Measurements from ENCODE around the gene ANKRD11. TPM values are rescaled to one million over a fixed set of nuclear protein-coding genes. Genes with fewer than 3 reads are reported as not detected.

ANKRD11 gene
- total RNA-seq, 1 experiment from 2014 or later = 116 TPM

DNA sequence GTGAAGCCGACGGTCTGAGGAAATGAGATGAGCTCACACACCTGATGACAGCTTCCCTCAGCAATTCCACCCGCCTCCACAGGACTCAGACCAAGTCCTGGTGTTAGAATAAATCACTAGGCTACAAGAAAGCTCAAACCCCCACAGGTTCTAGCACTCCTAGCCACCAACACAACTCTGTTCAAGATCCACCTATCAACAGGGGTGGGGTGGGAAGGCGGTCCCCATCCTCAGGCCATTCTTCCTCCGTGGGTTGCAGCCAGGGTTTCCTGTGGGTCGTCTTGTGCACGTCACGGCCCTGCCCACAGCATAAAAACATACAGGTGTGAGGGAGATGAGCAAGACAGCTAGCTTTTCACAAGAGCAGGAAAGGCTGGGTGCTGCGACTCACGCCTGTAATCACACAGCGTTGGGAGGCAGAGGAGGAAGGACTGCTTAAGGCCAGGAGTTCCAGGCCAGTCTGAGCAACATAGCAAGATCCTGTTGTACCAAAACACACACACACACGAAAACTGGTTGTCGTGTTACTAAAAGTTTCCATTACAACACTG is 81.1 kb downstream of the ANKRD11 start:
- Histone ChIP-seq H3K4me1 (peaks cover 43% of the 10 kb centered on the region), H3K27ac (no peak overlapping the region), H3K27me3 (no peaks in the 10 kb centered on the region), H3K4me3 (no peak overlapping the region), H3K36me3 (no peaks in the 10 kb centered on the region; the same call in 1 of the 2 replicates), H3K9me3 (replicated peaks) (no peaks in the 10 kb centered on the region)
- no peak for DNase-seq

GRCh38 chr16:89408315-89408714 is 82.0 kb downstream of the ANKRD11 start:
- Histone ChIP-seq H3K27me3 (no peaks in the 10 kb centered on the region), H3K27ac (no peak overlapping the region), H3K4me1 (peaks cover 37% of the 10 kb centered on the region), H3K36me3 (no peaks in the 10 kb centered on the region; the same call in 1 of the 2 replicates), H3K4me3 (no peak overlapping the region), H3K9me3 (replicated peaks) (no peaks in the 10 kb centered on the region)
- DNase-seq = no peak

GRCh38 chr16:89407925-89408300 is 82.4 kb downstream of the ANKRD11 start:
- H3K4me3 ChIP-seq = no peak overlapping the region
- H3K36me3 ChIP-seq = no peaks in the 10 kb centered on the region; the same call in 1 of the 2 replicates
- peak in 1 of 2 experiments; percentile 47 for DNase-seq
- no peaks in the 10 kb centered on the region for H3K9me3 ChIP-seq (replicated peaks)
- no peak overlapping the region for H3K27ac ChIP-seq
- H3K4me1 ChIP-seq = peaks cover 33% of the 10 kb centered on the region
- H3K27me3 ChIP-seq = no peaks in the 10 kb centered on the region

- Histone ChIP-seq H3K36me3 (no peaks in the 10 kb centered on the region; the same call in 1 of the 2 replicates), H3K4me1 (peaks cover 28% of the 10 kb centered on the region), H3K27ac (peak overlapping the region; percentile 68), H3K9me3 (replicated peaks) (no peaks in the 10 kb centered on the region), H3K27me3 (no peaks in the 10 kb centered on the region), H3K4me3 (no peak overlapping the region)
- DNase-seq = no peak
Measured at GRCh38 chr16:89407282-89407924, 83.0 kb downstream of the ANKRD11 start.

DNA sequence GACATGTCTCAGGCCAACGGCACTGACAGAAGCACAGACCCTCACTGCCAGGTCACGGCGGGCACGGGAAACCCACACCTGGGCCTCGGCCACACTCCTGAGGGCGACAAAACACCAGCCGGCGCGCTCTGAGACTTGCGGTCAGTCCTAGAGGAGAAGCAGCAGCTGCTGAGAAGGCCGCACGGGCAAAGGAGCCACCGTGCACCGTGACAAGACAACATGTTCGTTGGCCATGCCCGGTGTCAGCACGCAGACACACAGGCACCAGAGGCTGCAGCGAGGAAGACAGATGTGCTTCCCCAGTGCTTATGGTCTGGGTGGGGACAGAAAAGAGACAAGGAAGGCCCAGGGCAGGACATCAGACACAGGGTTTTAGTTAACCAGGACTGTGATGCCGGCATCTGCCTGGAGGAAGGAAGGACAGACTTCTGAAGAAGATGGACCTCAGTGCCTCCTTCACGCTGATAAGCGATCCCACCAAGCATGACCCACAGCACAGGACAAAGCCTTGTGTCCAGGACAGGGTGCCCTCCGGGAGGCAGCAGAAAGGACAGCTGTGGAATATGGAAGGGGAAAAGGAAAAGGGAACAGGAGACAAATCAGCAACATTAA is 84.0 kb downstream of the ANKRD11 start:
- Histone ChIP-seq H3K4me3 (no peak overlapping the region), H3K4me1 (peaks cover 26% of the 10 kb centered on the region), H3K9me3 (replicated peaks) (no peaks in the 10 kb centered on the region; the same call in 1 of the 2 replicates), H3K27me3 (no peaks in the 10 kb centered on the region), H3K36me3 (peaks cover 3% of the 10 kb centered on the region), H3K27ac (peak overlapping the region; percentile 68)
- DNase-seq = peak; percentile 68 to 71

DNA sequence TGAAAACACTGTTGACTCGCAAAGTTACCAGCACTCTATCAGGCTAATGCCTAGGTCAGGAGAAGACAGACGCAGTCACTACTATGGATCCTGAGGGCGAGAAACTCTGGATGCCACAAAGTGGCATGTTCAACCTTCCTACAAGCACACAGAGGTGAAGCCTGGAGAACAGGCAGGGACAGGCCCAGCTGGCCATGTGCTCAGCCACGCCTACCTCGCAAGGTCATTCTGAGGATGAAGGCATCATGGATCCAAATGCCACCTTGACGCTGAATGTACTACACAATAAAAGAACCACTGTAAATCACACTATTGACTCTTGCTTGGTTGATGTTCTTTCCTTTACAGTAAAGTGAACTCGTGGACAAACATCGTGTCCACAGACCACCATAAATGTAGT is 85.8 kb downstream of the ANKRD11 start:
- Histone ChIP-seq H3K4me1 (peaks cover 16% of the 10 kb centered on the region), H3K36me3 (peaks cover 4% of the 10 kb centered on the region), H3K4me3 (no peak overlapping the region)

GRCh38 chr16:89402962-89403361 is 87.4 kb downstream of the ANKRD11 start:
- no peaks in the 10 kb centered on the region for H3K27me3 ChIP-seq
- H3K27ac ChIP-seq = no peak overlapping the region
- H3K9me3 ChIP-seq (replicated peaks) = no peaks in the 10 kb centered on the region; the same call in 1 of the 2 replicates
- no peak overlapping the region for H3K4me3 ChIP-seq
- H3K4me1 ChIP-seq = peaks cover 21% of the 10 kb centered on the region
- peaks cover 13% of the 10 kb centered on the region for H3K36me3 ChIP-seq
- DNase-seq = no peak

More for the DNA sequence above, 85.8 kb downstream of the ANKRD11 start:
- Histone ChIP-seq H3K27ac (no peak overlapping the region), H3K9me3 (replicated peaks) (no peaks in the 10 kb centered on the region; the same call in 1 of the 2 replicates), H3K27me3 (no peaks in the 10 kb centered on the region)
- no peak for DNase-seq

- Histone ChIP-seq H3K36me3 (peaks cover 13% of the 10 kb centered on the region), H3K4me1 (peaks cover 15% of the 10 kb centered on the region), H3K9me3 (replicated peaks) (no peaks in the 10 kb centered on the region; the same call in 1 of the 2 replicates), H3K27ac (no peak overlapping the region), H3K4me3 (no peak overlapping the region), H3K27me3 (no peaks in the 10 kb centered on the region)
- DNase-seq = no peak
Measured at GRCh38 chr16:89401641-89402445, 88.5 kb downstream of the ANKRD11 start.

- Histone ChIP-seq H3K9me3 (replicated peaks) (no peaks in the 10 kb centered on the region; the same call in 1 of the 2 replicates), H3K27me3 (no peaks in the 10 kb centered on the region), H3K27ac (no peak overlapping the region), H3K4me3 (no peak overlapping the region), H3K4me1 (peaks cover 10% of the 10 kb centered on the region; the same call in 1 of the 2 replicates), H3K36me3 (peaks cover 13% of the 10 kb centered on the region)
- no peak for DNase-seq
Measured at GRCh38 chr16:89401205-89401604, 89.2 kb downstream of the ANKRD11 start.

GRCh38 chr16:89400740-89401139 is 89.6 kb downstream of the ANKRD11 start:
- no peak overlapping the region for H3K27ac ChIP-seq
- no peak overlapping the region for H3K4me3 ChIP-seq
- DNase-seq = no peak
- peaks cover 10% of the 10 kb centered on the region; the same call in 1 of the 2 replicates for H3K4me1 ChIP-seq
- H3K27me3 ChIP-seq = no peaks in the 10 kb centered on the region
- H3K9me3 ChIP-seq (replicated peaks) = no peaks in the 10 kb centered on the region; the same call in 1 of the 2 replicates
- peaks cover 13% of the 10 kb centered on the region for H3K36me3 ChIP-seq

GRCh38 chr16:89398924-89399323 is 91.4 kb downstream of the ANKRD11 start:
- Histone ChIP-seq H3K36me3 (peaks cover 13% of the 10 kb centered on the region; the same call in 1 of the 2 replicates), H3K4me3 (no peak overlapping the region), H3K27me3 (no peaks in the 10 kb centered on the region), H3K9me3 (replicated peaks) (no peaks in the 10 kb centered on the region; the same call in 1 of the 2 replicates), H3K27ac (no peak overlapping the region; the same call in 1 of the 2 replicates), H3K4me1 (peaks cover 24% of the 10 kb centered on the region)
- DNase-seq = no peak

DNA sequence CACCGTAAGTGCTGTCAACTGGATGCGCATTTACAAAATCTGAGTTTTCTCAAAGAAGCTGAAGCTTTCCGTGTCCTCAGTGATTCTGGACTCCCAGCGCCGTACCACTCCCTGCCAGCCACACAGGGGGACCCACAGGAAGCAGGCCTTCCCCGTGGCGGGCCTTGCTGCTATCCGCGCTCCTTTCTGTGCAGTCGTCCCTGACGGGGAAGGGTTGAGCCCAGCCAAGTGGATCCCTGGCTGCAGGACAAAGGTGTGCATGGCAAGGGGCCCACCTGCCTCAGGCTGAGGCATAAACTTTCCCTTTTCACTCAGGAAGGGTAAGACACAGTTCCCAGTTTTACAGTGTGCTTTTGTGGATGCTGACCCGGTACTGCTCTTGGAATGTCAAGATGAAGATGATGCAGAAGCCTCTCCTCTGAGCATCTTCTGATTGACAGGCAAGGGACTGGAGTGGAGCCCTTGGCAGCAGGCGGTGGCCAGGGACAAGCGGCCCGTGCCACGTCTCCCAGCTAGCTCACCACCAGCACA is 93.0 kb downstream of the ANKRD11 start:
- Histone ChIP-seq H3K4me3 (no peak overlapping the region), H3K27ac (no peak overlapping the region), H3K4me1 (peaks cover 24% of the 10 kb centered on the region), H3K27me3 (no peaks in the 10 kb centered on the region), H3K9me3 (replicated peaks) (no peaks in the 10 kb centered on the region; the same call in 1 of the 2 replicates), H3K36me3 (peaks cover 15% of the 10 kb centered on the region)
- DNase-seq = no peak

GRCh38 chr16:89396156-89396555 is 94.2 kb downstream of the ANKRD11 start:
- H3K4me3 ChIP-seq = no peak overlapping the region
- H3K4me1 ChIP-seq = peaks cover 24% of the 10 kb centered on the region
- H3K36me3 ChIP-seq = peaks cover 19% of the 10 kb centered on the region
- no peaks in the 10 kb centered on the region for H3K27me3 ChIP-seq
- no peak overlapping the region for H3K27ac ChIP-seq
- H3K9me3 ChIP-seq (replicated peaks) = no peaks in the 10 kb centered on the region
- DNase-seq = no peak

Measured in SJCRH30 (cell line).